HFFc6 (cell line): ENCODE results near the gene TTLL4. TPM values are rescaled to one million over a fixed set of nuclear protein-coding genes. Genes with fewer than 3 reads are reported as not detected.
"Not testable (repeated sequence)": the region's sequence is repeated elsewhere in the genome, so short reads cannot be mapped to it uniquely, and the experiment has no call there.

Experiments
- DNase-seq: peaks from one replicate; pipeline ENCODE4 v3.0.0-alpha.2; 2018
- H3K27ac Mint-ChIP-seq: 2 replicates; pipeline ENCODE4 v1.8.0; 2020; ENCODE audit warnings: mild to moderate bottlenecking, mixed read lengths
- H3K27me3 Mint-ChIP-seq: 2 replicates; pipeline ENCODE4 v1.8.0; 2021; ENCODE audit warnings: mild to moderate bottlenecking, moderate library complexity, mixed read lengths; ENCODE audit not compliant: insufficient read depth
- H3K36me3 Mint-ChIP-seq: 2 replicates; pipeline ENCODE4 v1.8.0; 2021; ENCODE audit warnings: low read depth, mixed read lengths
- H3K4me1 Mint-ChIP-seq: 2 replicates; pipeline ENCODE4 v1.8.0; 2020; ENCODE audit warnings: low read depth, mixed read lengths
- H3K4me3 Mint-ChIP-seq: 2 replicates; pipeline ENCODE4 v1.8.0; 2020; ENCODE audit warnings: mild to moderate bottlenecking, moderate library complexity, mixed read lengths
- H3K9me3 Mint-ChIP-seq: 2 replicates; pipeline ENCODE4 v1.8.0; 2020; ENCODE audit warnings: mild to moderate bottlenecking, mixed read lengths
- CTCF ChIP-seq: fragments of 200-600 bp; sonication (generic); IDR thresholded peaks from 2 replicates; pipeline ENCODE4 v1.5.0; 2021; ENCODE audit warnings: antibody characterized with exemption, mild to moderate bottlenecking
- total RNA-seq, 6 experiments: library from RNA; stranded (reverse); fragmentation: NEBNext Ultra II Directional; extraction: Animal tissue kit (Norgen Biotek cat#: 25700); gene quantifications; 2 replicates in 1 of 6; 3 replicates in 5 of 6; pipeline ENCODE4 v1.2.3, GENCODE V29; 2021

TTLL4 gene
- total RNA-seq, 6 experiments from 2014 or later, result 16.1 to 19.6 (median 17.0) TPM

GRCh38 chr2:218671097-218671653 is 39.5 kb upstream of the TTLL4 start:
- H3K27ac Mint-ChIP-seq, result peak overlapping the region; percentile 97
- peak; percentile 17 for DNase-seq

DNA sequence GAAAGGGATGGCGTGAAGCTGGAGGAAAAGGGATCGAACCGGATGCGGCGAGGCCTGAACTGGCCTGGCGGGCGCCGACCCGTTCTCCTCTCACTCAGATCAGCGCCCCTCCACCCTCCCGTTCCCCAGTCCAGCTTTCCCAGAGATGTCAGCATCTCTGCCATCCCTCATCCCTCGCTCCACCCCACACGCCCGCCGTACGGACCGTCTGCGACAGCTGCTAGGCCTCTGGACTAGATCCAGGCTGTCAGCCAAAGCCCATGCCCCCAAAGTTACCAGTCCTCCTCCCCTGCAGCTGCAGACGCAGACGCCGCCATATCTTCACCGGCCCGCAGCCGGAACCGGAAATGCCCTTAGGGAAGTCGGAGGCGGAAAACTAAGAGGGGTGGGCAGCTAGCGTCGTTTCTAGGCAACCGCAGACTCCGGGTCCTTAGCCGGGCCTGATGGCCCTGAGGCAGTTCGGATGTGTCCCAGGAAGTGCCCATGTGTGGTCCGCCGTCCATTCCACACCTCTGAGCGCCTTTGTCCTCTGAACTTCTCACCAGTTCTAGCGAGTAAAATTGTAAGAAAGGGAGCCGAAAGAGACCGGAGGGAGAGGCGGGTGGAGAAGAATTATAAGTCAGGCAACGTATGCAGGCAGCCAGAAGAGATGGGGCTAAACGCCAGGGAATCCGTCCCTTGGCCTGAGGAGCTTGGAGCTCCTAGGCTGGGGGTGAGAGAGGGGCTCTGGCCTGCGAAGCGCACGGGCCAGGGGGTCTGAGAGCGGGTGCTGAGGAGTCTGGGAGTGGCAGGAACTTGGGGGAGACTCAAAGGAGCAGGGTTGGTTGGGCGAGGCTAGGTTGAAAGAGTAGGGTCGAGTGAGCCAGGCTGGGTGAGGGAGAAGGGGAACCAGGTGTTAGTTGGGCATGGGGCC is 38.7 kb upstream of the TTLL4 start, which contains the start of the genes RNF25 and STK36:
Gene RNF25, minus strand, starts transcription at position 349 of the 913 bp plus-strand sequence. Its CDS starts 32 bp downstream, at position 317.
Gene STK36, plus strand, starts transcription at position 433 of the 913 bp plus-strand sequence. CDS start 744 bp downstream, outside the sequence.
- Mint-ChIP-seq H3K4me3 (peak within 1 kb of the TSS; percentile 99), H3K27ac (peak within 1 kb of the TSS; percentile 97), H3K4me1 (peaks cover 25% of the 10 kb centered on the region), H3K27me3 (no peaks in the 10 kb centered on the region; the same call in none of the 2 replicates), H3K9me3 (no peaks in the 10 kb centered on the region), H3K36me3 (peaks cover 6% of the 10 kb centered on the region; the same call in 1 of the 2 replicates)
- no peak for TF ChIP-seq CTCF
- peak; percentile 89 for DNase-seq

More at GRCh38 chr2:218671097-218671653, 39.5 kb upstream of the TTLL4 start:
- no peak for TF ChIP-seq CTCF
- Mint-ChIP-seq H3K9me3 (no peaks in the 10 kb centered on the region), H3K4me1 (peaks cover 25% of the 10 kb centered on the region), H3K4me3 (peak overlapping the region; percentile 99), H3K36me3 (peaks cover 8% of the 10 kb centered on the region), H3K27me3 (no peaks in the 10 kb centered on the region; the same call in none of the 2 replicates)

GRCh38 chr2:218679119-218679518 is 31.5 kb upstream of the TTLL4 start:
- no peaks in the 10 kb centered on the region; the same call in none of the 2 replicates for H3K27me3 Mint-ChIP-seq
- peaks cover 22% of the 10 kb centered on the region for H3K4me1 Mint-ChIP-seq
- no peak overlapping the region for H3K4me3 Mint-ChIP-seq
- H3K36me3 Mint-ChIP-seq, result peaks cover 15% of the 10 kb centered on the region; the same call in 1 of the 2 replicates
- H3K9me3 Mint-ChIP-seq, result no peaks in the 10 kb centered on the region
- DNase-seq, result peak; percentile 25
- TF ChIP-seq CTCF, result no peak
- peak overlapping the region; percentile 66 for H3K27ac Mint-ChIP-seq

GRCh38 chr2:218680061-218680460 is 30.6 kb upstream of the TTLL4 start:
- no peak for TF ChIP-seq CTCF
- Mint-ChIP-seq H3K36me3 (peaks cover 21% of the 10 kb centered on the region; the same call in 1 of the 2 replicates), H3K27ac (no peak overlapping the region), H3K4me1 (peaks cover 20% of the 10 kb centered on the region), H3K27me3 (no peaks in the 10 kb centered on the region; the same call in none of the 2 replicates), H3K4me3 (no peak overlapping the region), H3K9me3 (no peaks in the 10 kb centered on the region)
- DNase-seq, result no peak

- DNase-seq, result peak; percentile 80
- Mint-ChIP-seq H3K4me1 (peaks cover 31% of the 10 kb centered on the region), H3K36me3 (peaks cover 11% of the 10 kb centered on the region; the same call in 1 of the 2 replicates)
- not testable (repeated sequence) for H3K9me3 Mint-ChIP-seq, H3K4me3 Mint-ChIP-seq, H3K27me3 Mint-ChIP-seq, H3K27ac Mint-ChIP-seq
- TF ChIP-seq CTCF, result peak; percentile 87
Measured at GRCh38 chr2:218687400-218688060, 23.1 kb upstream of the TTLL4 start.
